Liver (tissue), 9 donors: ENCODE data around the gene ID1. TPM values are rescaled to one million over a fixed set of nuclear protein-coding genes. Genes with fewer than 3 reads are reported as not detected.
A peak's percentile ranks its signal among the peaks of the same experiment; 100 is the strongest.

Experiments used
- DNase-seq: peaks from one replicate; pipeline ENCODE4 v3.0.0-alpha.2; 2017; ENCODE audit warnings: low spot score
- H3K27ac ChIP-seq, 2 donors: one replicate each; pipeline ENCODE4 v1.7.0; 2013; ENCODE audit warnings: inconsistent platforms in 2 of 2, low read length in 2 of 2, control low read depth in 1 of 2, low read depth in 1 of 2, mild to moderate bottlenecking in 1 of 2
- H3K27me3 ChIP-seq, 4 donors: one replicate each; pipeline versions ENCODE4 v1.6.1 to v1.7.0; 2013; ENCODE audit warnings: low read length in 3 of 4, inconsistent platforms in 1 of 4, mild to moderate bottlenecking in 1 of 4, moderate library complexity in 1 of 4; ENCODE audit not compliant: control insufficient read depth in 4 of 4, insufficient read depth in 4 of 4
- H3K36me3 ChIP-seq, 4 donors: one replicate each; pipeline versions ENCODE4 v1.6.1 to v1.7.0; 2013; ENCODE audit warnings: low read length in 3 of 4, mild to moderate bottlenecking in 3 of 4, low read depth in 1 of 4, moderate library complexity in 1 of 4; ENCODE audit not compliant: control insufficient read depth in 4 of 4, insufficient read depth in 3 of 4
- H3K4me1 ChIP-seq, 4 donors: one replicate each; pipeline versions ENCODE4 v1.6.1 to v1.7.0; 2013; ENCODE audit warnings: low read length in 3 of 4, mild to moderate bottlenecking in 3 of 4, moderate library complexity in 1 of 4; ENCODE audit not compliant: control insufficient read depth in 4 of 4, insufficient read depth in 4 of 4
- H3K4me3 ChIP-seq, 3 donors: one replicate each; pipeline versions ENCODE4 v1.6.1 to v1.7.0; 2013; ENCODE audit warnings: low read length in 3 of 3, control low read depth in 1 of 3, low read depth in 1 of 3, mild to moderate bottlenecking in 1 of 3
- H3K9ac ChIP-seq, 2 donors: one replicate each; pipeline ENCODE4 v1.7.0; 2013; ENCODE audit warnings: low read length in 2 of 2, mild to moderate bottlenecking in 2 of 2, moderate library complexity in 2 of 2, control low read depth in 1 of 2, low read depth in 1 of 2
- H3K9me3 ChIP-seq, 4 donors: one replicate each; pipeline versions ENCODE4 v1.6.1 to v1.7.0; 2013; ENCODE audit warnings: low read length in 3 of 4; ENCODE audit not compliant: control insufficient read depth in 4 of 4
- HNF4A ChIP-seq, 2 donors: conservative IDR thresholded peaks; 2 replicates each; pipeline ENCODE4 v1.6.1; 2016; ENCODE audit warnings: antibody characterized with exemption in 2 of 2, mild to moderate bottlenecking in 2 of 2
- HNF4G ChIP-seq: IDR thresholded peaks from 2 replicates; pipeline ENCODE4 v1.6.1; 2016; ENCODE audit warnings: antibody characterized with exemption
- NR2F2 ChIP-seq: IDR thresholded peaks from 2 replicates; pipeline ENCODE4 v1.6.1; 2016; ENCODE audit warnings: antibody characterized with exemption
- REST ChIP-seq: IDR thresholded peaks from 2 replicates; pipeline ENCODE4 v1.6.1; 2016; ENCODE audit warnings: antibody characterized with exemption, mild to moderate bottlenecking
- RXRA ChIP-seq, 2 donors: IDR thresholded peaks; 2 replicates each; pipeline ENCODE4 v1.6.1; 2017 to 2018; ENCODE audit warnings: antibody characterized with exemption in 2 of 2, mild to moderate bottlenecking in 1 of 2
- SP1 ChIP-seq: IDR thresholded peaks from 2 replicates; pipeline ENCODE4 v1.6.1; 2018; ENCODE audit warnings: antibody characterized with exemption, mild to moderate bottlenecking
- YY1 ChIP-seq: IDR thresholded peaks from 2 replicates; pipeline ENCODE4 v1.6.1; 2016; ENCODE audit warnings: antibody characterized with exemption, mild to moderate bottlenecking
- WGBS: extraction: QIAGEN DNeasy Blood & Tissue Kit; methylation state at CpG from one replicate; pipeline ENCODE4 v1.1.7; 2013; 5-methylcytosine and 5-hydroxymethylcytosine counted together
- polyA plus RNA-seq, 2 donors: library from polyadenylated mRNA; stranded (reverse) in 1 of 2; unstranded in 1 of 2; fragments of 200-250 nt in 1 of 2; fragments of >200 nt in 1 of 2; fragmentation: Nextera tagmentation in 1 of 2; extraction: Ambion mirVana in 1 of 2; gene quantifications; one replicate each; pipeline versions ENCODE4 v1.2.1 to v1.2.3, GENCODE V29; 2013 to 2015
- total RNA-seq, 2 donors: library from RNA; depleted of rRNA; stranded (reverse); fragments of >200 nt; gene quantifications; one replicate each; pipeline ENCODE4 v1.2.3, GENCODE V29; 2014
- TF ChIP-seq, protein P1 (sequence below): IDR thresholded peaks from 2 replicates; pipeline ENCODE4 v1.6.1; 2016; ENCODE audit warnings: antibody characterized with exemption
- TF ChIP-seq, protein P2 (sequence below): IDR thresholded peaks from 2 replicates; pipeline ENCODE4 v1.6.1; 2016; ENCODE audit warnings: antibody characterized with exemption
- TF ChIP-seq, protein P3 (sequence below): fragments of 150-350 bp; IDR thresholded peaks from 2 replicates; pipeline ENCODE4 v1.5.1; 2017; ENCODE audit warnings: improper control_type of control experiment, low read depth, low read length; ENCODE audit not compliant: missing input control
- donor health status: healthy.
- donor health status: healthy.
- donor health status: healthy.
- donor health status: healthy.
- donor health status: healthy.

Gene ID1
- total and polyA plus RNA-seq, 4 donors: 33.9 to 117 (median 71.2) TPM

GRCh38 chr20:31593221-31594001 lies 11.7 kb upstream of the ID1 start (continued):
- peak; percentile 27 for TF ChIP-seq REST

DNA sequence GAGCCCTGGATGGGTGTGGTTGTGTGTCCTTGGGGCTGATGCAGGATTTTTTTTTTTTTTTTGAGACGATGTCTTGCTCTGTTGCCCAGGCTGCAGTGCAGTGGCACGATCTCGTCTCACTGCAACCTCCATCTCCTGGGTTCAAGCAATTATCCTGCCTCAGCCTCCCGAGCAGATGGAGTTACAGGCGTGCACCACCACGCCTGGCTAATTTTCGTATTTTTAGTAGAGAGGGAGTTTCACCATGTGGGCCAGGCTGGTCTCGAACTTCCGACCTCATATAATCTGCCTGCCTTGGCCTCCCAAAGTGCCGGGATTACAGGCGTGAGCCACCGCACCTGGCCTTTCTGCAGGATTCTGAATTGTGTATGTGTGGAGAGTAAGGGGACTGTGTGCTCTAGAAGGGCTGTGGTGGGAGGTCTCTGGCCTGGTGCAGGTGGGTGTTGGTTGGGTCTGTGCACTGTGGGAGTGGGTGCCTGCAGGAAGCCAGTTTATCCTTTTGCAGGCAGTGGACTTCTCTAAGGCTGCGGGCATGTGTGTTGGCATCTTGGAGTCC lies 11.0 kb upstream of the ID1 start:
- Histone ChIP-seq H3K27me3 (no peaks in the 10 kb centered on the region), H3K27ac (peak overlapping the region in 1 of 2 donors; percentile 71), H3K9me3 (no peaks in the 10 kb centered on the region), H3K4me1 (peaks cover 8 to 21% (median 13%) of the 10 kb centered on the region in 4 donors), H3K36me3 (no peaks in the 10 kb centered on the region), H3K9ac (no peak overlapping the region), H3K4me3 (no peak overlapping the region)
- WGBS: 87% methylated on average over 13 of the region's 13 CpGs
- no peak for DNase-seq
- TF ChIP-seq YY1: peak; percentile 1
- TF ChIP-seq, protein P1, sequence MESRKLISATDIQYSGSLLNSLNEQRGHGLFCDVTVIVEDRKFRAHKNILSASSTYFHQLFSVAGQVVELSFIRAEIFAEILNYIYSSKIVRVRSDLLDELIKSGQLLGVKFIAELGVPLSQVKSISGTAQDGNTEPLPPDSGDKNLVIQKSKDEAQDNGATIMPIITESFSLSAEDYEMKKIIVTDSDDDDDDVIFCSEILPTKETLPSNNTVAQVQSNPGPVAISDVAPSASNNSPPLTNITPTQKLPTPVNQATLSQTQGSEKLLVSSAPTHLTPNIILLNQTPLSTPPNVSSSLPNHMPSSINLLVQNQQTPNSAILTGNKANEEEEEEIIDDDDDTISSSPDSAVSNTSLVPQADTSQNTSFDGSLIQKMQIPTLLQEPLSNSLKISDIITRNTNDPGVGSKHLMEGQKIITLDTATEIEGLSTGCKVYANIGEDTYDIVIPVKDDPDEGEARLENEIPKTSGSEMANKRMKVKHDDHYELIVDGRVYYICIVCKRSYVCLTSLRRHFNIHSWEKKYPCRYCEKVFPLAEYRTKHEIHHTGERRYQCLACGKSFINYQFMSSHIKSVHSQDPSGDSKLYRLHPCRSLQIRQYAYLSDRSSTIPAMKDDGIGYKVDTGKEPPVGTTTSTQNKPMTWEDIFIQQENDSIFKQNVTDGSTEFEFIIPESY: no peak

DNA sequence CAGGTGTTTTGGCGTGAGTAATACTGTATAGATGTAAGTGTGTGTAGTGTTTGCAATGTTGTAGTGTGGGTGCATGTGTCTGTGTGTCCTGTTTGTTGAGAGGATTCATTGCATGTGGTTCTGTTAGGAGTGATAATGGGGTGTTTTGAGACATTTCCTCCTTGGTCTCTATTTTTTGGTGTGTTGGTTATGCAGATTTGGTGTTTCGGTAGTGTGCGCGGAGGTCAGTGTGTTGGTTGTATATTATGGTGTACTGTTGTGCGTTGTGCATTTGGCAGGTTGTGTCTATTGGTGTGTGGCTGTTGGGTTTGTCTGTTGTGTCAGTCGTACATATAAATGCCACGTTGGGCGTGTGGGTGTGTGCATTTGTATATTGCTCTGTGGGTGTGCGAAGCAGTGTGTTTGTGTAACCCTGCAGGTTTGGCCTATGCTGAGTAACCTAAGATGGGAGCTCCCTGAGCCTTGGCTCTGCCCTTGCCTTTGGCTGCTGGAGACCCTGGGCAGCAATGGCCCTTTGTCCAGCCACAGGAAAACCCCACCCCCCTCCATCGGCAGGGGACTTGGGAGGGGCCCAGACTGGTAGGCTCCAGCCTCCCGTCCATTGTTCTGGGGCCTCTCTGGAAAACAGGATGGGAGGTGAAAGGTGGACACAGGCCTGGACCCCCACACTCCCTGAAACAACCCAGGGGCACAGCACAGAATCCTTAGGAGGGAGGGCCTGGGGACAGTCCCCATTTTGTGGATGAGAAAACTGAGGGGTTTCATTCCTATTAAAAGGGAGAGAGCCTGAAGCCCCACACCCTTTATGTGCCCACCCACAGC lies 10.3 kb upstream of the ID1 start:
- Histone ChIP-seq H3K4me3 (no peak overlapping the region), H3K27ac (peak overlapping the region in 1 of 2 donors; percentile 41), H3K9ac (no peak overlapping the region), H3K9me3 (no peaks in the 10 kb centered on the region), H3K36me3 (no peaks in the 10 kb centered on the region), H3K4me1 (peaks cover 8 to 21% (median 13%) of the 10 kb centered on the region in 4 donors), H3K27me3 (no peaks in the 10 kb centered on the region)
- TF ChIP-seq HNF4A (conservative IDR thresholded peaks at IDR 0.05): no peak
- TF ChIP-seq NR2F2: peak; percentile 75
- TF ChIP-seq RXRA (IDR thresholded peaks at IDR 0.05): no peak
- TF ChIP-seq, protein P2, sequence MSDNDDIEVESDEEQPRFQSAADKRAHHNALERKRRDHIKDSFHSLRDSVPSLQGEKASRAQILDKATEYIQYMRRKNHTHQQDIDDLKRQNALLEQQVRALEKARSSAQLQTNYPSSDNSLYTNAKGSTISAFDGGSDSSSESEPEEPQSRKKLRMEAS: no peak
- TF ChIP-seq YY1: no peak
- TF ChIP-seq SP1: peak; percentile 30
- no peak for TF ChIP-seq REST
- TF ChIP-seq HNF4G: no peak
- TF ChIP-seq, protein P3, sequence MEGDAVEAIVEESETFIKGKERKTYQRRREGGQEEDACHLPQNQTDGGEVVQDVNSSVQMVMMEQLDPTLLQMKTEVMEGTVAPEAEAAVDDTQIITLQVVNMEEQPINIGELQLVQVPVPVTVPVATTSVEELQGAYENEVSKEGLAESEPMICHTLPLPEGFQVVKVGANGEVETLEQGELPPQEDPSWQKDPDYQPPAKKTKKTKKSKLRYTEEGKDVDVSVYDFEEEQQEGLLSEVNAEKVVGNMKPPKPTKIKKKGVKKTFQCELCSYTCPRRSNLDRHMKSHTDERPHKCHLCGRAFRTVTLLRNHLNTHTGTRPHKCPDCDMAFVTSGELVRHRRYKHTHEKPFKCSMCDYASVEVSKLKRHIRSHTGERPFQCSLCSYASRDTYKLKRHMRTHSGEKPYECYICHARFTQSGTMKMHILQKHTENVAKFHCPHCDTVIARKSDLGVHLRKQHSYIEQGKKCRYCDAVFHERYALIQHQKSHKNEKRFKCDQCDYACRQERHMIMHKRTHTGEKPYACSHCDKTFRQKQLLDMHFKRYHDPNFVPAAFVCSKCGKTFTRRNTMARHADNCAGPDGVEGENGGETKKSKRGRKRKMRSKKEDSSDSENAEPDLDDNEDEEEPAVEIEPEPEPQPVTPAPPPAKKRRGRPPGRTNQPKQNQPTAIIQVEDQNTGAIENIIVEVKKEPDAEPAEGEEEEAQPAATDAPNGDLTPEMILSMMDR: no peak
- 85% methylated on average over 11 of the region's 11 CpGs for WGBS
- DNase-seq: no peak
